Activated CD8-positive, alpha-beta memory T cell treated with anti-CD3 and anti-CD28 coated beads, Interleukin-2, amount 50 U/mL, for 24 hours (primary cell): ENCODE results near the gene SECTM1.

ENCODE experiments used
- DNase-seq: peaks from one replicate; pipeline ENCODE4 v3.0.0-alpha.2; 2020; ENCODE audit errors: extremely low read depth

The SECTM1 gene

DNA sequence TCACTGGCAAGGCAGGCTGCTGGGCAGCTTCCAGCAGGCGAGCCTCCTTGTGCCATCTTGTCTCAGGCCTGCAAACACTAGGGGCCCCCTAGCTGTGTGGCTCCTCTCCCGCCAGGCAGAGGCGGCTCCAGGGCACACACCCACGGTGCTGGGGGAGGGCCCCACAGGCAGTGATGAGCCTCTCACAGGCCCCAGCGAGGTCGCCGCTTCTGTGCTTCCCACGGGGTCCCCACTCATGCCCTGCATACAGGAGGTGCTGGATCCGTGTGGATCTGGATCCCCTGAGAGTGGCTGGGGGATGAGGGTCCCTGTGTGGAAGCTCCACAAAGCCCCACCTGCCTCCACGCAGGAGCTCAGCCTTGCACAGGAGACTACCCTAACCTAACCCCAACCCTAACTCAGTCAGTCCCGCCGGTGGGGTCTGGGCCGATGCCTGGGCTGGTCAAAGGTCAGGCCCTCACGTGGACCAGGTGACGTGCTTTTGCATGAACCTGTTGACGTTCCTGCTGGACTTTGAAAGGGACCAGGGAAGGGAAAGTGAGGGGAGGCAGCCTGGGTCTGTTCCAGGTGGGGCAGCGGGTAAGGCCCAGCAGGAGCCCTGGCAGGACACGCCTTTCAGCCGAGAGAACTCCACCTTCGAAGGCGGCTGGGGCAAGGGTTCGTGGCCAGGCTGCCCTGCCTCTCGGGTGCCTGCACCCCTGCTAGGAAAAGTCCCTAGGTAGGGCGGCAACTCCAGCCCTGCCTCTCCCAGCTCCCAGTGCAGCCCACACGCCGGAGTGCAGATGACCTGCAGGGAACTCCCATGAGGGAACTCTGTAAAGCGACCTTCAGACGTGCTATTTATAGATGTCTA lies 5.2 kb downstream of the SECTM1 start:
- no peak for DNase-seq

DNA sequence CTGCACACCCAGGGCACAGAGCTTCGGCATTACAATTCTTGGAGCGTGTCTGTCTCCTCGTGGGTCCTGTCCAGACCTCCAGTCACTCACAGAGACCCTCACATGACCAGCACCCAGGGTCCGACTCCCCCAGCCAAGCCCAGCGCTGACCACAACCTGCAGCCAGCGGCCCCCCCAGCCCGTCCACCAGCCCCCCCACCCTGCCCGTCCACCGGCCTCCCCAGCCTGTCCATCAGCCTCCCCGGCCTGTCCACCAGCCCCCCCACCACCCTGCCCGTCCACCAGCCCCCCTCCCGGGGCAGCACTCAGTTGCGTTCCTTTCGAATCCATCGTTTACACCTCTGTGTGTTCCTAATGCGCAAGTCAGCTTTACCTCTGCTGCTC lies 5.8 kb downstream of the SECTM1 start:
- no peak for DNase-seq

DNA sequence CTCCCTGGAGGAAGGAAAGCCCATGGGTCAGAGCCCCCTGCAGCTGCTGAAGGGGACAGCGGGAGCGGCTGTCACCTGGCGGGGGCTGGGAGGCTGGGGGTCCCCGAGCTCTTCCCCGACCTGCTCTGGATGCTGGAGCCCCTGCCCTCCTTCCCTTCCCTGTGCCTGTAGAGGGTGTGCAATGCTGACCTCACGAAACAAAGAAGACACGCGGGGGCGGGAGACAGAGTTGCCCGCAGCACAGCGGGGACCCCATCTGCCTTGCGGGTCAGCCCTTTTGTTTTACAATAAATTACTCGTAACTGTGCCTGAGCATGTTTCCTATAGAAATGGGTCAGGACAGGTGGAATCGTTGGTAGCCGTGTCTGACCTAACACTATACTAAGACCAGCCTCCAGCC lies 6.3 kb downstream of the SECTM1 start:
- no peak for DNase-seq

GRCh38 chr17:82325286-82326180 lies 8.0 kb downstream of the SECTM1 start:
- DNase-seq = no peak

GRCh38 chr17:82324566-82325285 lies 8.8 kb downstream of the SECTM1 start:
- no peak for DNase-seq

DNA sequence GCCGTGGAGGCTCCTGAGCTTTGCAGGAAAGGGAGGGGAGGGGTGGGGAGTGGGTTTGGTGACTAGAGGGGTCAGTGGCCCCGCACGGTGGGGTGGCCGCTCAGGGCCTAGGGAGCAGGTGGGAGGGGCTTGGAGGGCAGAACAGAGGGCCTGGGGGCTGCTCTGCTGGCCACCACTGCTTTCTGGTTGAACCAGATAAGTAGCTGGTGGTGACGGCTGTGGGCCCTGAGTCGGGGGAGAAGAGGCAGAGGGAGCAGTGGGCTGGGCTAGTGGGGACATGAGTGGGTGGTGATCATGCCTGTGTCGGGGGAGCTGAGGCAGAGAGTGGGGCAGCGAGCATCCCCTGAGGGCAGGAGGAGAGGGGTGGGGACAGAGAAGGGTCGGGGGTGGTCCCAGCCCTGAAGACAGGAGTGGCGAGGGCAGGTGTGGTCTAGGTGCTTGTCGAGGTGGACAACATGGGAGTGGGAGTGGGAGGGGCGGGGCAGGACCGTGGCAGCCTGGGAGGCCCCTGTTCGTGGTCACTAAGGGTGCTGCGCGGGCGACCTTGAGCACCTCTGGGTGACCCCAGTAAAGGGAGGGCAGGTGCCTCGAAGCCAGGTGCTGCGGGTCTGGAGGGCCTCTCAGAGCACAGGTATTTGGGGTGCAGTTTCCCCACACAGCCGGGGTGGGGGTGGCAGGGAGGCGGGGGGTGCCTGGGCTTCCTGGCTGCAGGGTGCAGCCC lies 9.9 kb downstream of the SECTM1 start:
- DNase-seq = no peak

- DNase-seq = no peak
Measured at GRCh38 chr17:82322526-82323453, 10.8 kb downstream of the SECTM1 start.

- no peak for DNase-seq
Measured at GRCh38 chr17:82321947-82322466, 11.6 kb downstream of the SECTM1 start.

DNA sequence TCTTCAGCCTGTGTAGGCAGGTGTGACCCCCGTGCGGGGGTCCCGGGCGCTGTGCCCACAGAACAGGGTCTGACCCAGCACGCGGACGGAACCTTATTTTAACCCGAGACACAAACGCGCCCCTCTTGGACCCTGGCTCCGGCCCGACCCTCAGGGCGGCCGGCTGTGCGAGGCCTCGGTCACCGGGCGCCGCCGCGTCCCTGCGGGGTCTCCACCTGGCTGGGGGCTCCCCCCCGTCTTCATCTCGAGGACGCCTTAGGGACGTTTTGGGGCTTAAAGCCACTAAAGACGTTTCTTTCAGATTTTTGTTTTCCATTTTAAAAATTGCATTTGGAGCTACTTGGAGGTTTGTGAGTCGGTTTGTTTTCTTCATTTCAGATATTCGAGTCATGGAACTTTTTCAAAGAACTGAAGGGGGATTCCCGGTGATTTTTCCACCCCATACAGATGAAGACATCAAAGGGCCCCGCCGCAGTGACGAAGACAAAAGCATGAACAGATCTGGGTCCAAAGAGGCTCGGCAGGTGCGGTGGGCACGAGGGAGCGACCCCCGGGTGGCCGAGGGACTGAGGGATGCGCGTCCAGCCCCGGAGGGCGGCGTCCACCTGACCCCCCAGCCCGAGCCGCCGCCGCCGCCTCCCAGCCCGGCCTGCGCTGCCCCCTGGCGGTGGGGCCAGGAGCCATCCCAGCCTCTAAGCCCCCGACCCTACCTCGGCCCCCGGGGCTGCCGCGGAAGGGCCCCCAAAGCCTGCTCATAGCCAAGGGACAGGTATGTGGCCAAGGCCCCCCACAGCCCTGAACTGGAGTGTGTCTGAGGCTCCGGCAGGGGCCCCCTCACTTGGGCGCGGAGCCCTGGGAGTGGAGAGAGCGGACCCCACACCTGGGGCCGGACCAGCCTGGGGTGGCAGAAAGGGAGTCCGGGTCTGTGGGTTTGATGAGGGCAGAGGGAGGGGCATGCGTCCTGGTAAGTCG lies 12.3 kb downstream of the SECTM1 start:
- DNase-seq = peak; percentile 50

- no peak for DNase-seq
Measured at GRCh38 chr17:82320140-82320840, 13.3 kb downstream of the SECTM1 start.

GRCh38 chr17:82319619-82320062 lies 13.9 kb downstream of the SECTM1 start:
- DNase-seq = no peak

DNA sequence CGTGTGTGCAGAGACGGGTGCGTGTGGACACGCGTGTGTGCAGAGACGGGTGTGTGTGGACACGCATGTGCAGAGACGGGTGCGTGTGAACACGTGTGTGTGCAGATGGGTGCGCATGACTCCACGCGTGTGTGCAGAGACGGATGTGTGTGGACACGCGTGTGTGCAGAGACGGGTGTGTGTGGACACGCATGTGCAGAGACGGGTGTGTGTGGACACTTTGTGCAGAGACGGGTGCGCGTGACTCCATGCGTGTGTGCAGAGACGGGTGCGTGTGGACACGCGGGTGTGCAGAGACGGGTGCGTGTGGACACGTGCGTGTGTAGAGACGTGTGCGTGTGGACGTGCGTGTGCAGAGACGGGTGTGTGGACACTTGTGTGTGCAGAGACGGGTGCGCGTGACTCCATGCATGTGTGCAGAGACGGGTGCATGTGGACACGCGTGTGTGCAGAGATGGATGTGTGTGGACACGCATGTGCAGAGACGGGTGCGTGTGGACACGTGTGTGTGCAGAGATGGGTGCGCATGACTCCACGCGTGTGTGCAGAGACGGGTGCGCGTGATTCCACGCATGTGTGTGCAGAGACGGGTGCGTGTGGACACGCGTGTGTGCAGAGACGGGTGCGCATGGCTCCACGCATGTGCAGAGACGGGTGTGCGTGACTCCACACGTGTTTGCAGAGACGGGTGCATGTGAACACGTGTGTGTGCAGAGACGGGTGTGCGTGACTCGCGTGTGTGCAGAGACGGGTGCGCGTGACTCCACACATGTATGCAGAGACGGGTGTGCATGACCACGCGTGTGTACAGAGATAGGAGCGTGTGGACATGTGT lies 14.6 kb downstream of the SECTM1 start:
- DNase-seq = no peak

GRCh38 chr17:82318169-82318498 lies 15.4 kb downstream of the SECTM1 start:
- DNase-seq = no peak

- DNase-seq = peak; percentile 40
Measured at GRCh38 chr17:82317394-82318168, 16.0 kb downstream of the SECTM1 start, which contains the start of gene CD7. TSS of gene CD7 (minus strand) at chr17:82317608. CDS start at chr17:82317495, 113 bp downstream.

DNA sequence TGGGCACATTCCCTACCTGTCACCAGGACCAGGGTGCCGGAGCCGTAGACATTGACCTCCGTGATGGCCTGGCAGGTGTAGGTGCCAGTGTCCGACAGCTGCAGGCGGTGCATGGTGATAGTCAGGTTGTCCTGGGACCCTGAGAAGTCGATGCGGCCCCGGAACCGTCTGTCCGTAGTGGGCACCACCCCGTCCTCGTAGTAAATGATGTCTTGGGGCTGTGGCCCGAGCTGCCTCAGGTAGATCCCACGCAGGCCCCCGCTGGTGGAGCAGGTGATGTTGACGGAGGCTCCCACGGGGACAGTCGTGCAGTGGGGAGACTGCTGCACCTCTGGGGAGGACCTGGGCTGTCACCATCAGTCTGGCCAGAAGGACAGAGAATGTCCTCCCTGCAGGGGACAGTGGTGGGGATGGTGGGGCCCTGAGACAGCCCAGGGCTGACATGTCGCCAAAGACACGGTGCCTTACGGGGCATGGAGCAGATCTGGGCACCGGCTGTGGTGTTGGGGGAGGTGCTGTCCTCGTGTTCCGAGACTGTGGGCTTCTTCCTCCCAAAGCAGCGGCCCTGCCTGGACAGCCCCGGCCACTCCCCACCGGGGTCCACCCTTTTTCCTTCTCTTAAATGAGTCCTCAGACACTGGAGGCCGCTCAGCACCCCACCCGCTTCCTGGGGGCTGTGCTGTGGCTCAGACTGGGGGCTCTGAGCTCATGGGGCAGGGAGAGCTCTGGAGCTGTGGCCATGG lies 16.7 kb downstream of the SECTM1 start:
- no peak for DNase-seq
